T-cell (primary cell): ENCODE results near the gene HES7. TPM values are rescaled to one million over a fixed set of nuclear protein-coding genes. Genes with fewer than 3 reads are reported as not detected.

Experiments
- ATAC-seq, 4 experiments: fragments of 200-7000 bp in 3 of 4; fragments of 150-1000 bp in 1 of 4; cut with Tn5 transposase; replicated peaks in 1 of 4; 1 replicate in 3 of 4; 2 replicates in 1 of 4; pipeline ENCODE4 v1.10.0; 2021; ENCODE audit warnings: moderate library complexity in 3 of 4, mild to moderate bottlenecking in 2 of 4, moderate number of reproducible peaks in 1 of 4
- CTCF ChIA-PET, 2 donors: fragments of 300-600 bp; sonication (Branson Sonifier 250); formaldehyde crosslinking; loops; one replicate each; lab custom pipeline; 2022; ENCODE audit warnings: antibody characterized with exemption in 2 of 2; lab: Charles Lee
- POLR2A ChIA-PET, 2 donors: fragments of 300-600 bp; sonication (Branson Sonifier 250); formaldehyde crosslinking; loops; one replicate each; lab custom pipeline; 2022; ENCODE audit warnings: antibody characterized with exemption in 2 of 2; lab: Charles Lee
- DNase-seq, 35 experiments: peaks; one replicate each; pipeline versions ENCODE4 v3.0.0 to v3.0.0-alpha.2; 2013 to 2023
- H3K27ac ChIP-seq: one replicate; pipeline ENCODE4 v1.5.1; 2013; ENCODE audit warnings: low read length
- H3K27me3 ChIP-seq, 2 experiments: replicated peaks in 1 of 2; 1 replicate in 1 of 2; 2 replicates in 1 of 2; pipeline versions ENCODE4 v1.6.1 to v1.7.0; 2013; ENCODE audit warnings: low read length in 1 of 2, mixed read lengths in 1 of 2; ENCODE audit not compliant: control insufficient read depth in 2 of 2, insufficient read depth in 2 of 2; ENCODE audit errors: extremely low read depth in 1 of 2
- H3K36me3 ChIP-seq, 2 donors: 1 replicate in 1 of 2; 2 replicates in 1 of 2; pipeline versions ENCODE4 v1.6.1 to v1.7.0; 2013; ENCODE audit warnings: low read length in 1 of 2; ENCODE audit not compliant: control insufficient read depth in 2 of 2, insufficient read depth in 1 of 2; ENCODE audit errors: extremely low read depth in 1 of 2
- H3K4me1 ChIP-seq, 2 experiments: 1 replicate in 1 of 2; 2 replicates in 1 of 2; pipeline versions ENCODE4 v1.6.1 to v1.7.0; 2013; ENCODE audit warnings: low read length in 2 of 2, mixed read lengths in 1 of 2; ENCODE audit not compliant: insufficient read depth in 2 of 2, control insufficient read depth in 1 of 2; ENCODE audit errors: extremely low read depth in 1 of 2
- H3K4me3 ChIP-seq, 2 donors: 1 replicate in 1 of 2; 2 replicates in 1 of 2; pipeline versions ENCODE4 v1.5.1 to v1.7.0; 2013; ENCODE audit warnings: mild to moderate bottlenecking in 2 of 2, low read length in 1 of 2, moderate library complexity in 1 of 2; ENCODE audit not compliant: control insufficient read depth in 1 of 2; ENCODE audit errors: extremely low read depth in 1 of 2
- H3K9me3 ChIP-seq: 2 replicates; pipeline ENCODE4 v1.7.0; 2013
- H3K27ac Mint-ChIP-seq, 2 donors: one replicate each; pipeline ENCODE4 v1.8.0; 2020 to 2021; ENCODE audit warnings: mild to moderate bottlenecking in 2 of 2, mixed read lengths in 2 of 2
- H3K27me3 Mint-ChIP-seq, 2 donors: one replicate each; pipeline ENCODE4 v1.8.0; 2021 to 2022; ENCODE audit warnings: mixed read lengths in 2 of 2
- H3K36me3 Mint-ChIP-seq: one replicate; pipeline ENCODE4 v1.8.0; 2021; ENCODE audit warnings: mixed read lengths
- H3K4me1 Mint-ChIP-seq, 3 donors: one replicate each; pipeline ENCODE4 v1.8.0; 2020 to 2022; ENCODE audit warnings: mixed read lengths in 3 of 3, mild to moderate bottlenecking in 1 of 3
- H3K4me3 Mint-ChIP-seq, 3 donors: one replicate each; pipeline ENCODE4 v1.8.0; 2020 to 2022; ENCODE audit warnings: mild to moderate bottlenecking in 3 of 3, mixed read lengths in 3 of 3, moderate library complexity in 3 of 3
- H3K9me3 Mint-ChIP-seq, 3 donors: one replicate each; pipeline ENCODE4 v1.8.0; 2020 to 2022; ENCODE audit warnings: mixed read lengths in 3 of 3
- WGBS: methylation state at CpG from one replicate; pipeline ENCODE4 v1.1.5; 2013; ENCODE audit warnings: missing lambda C conversion rate; ENCODE audit not compliant: insufficient coverage; 5-methylcytosine and 5-hydroxymethylcytosine counted together
- total RNA-seq, 35 experiments: library from RNA in 6 of 35; stranded (reverse) in 6 of 35; fragments of 120-200 nt in 1 of 35; gene quantifications; one replicate each; pipeline versions ENCODE4 v1.2.1 to v1.2.4 and lab custom pipeline; 2013 to 2026

The HES7 gene
- total RNA-seq, 5 donors from 2014 or later (not counting 1 experiment from before 2014, with no cell fraction given): 0.16 to 1.6 (median 0.23) TPM; not detected in 2

DNA sequence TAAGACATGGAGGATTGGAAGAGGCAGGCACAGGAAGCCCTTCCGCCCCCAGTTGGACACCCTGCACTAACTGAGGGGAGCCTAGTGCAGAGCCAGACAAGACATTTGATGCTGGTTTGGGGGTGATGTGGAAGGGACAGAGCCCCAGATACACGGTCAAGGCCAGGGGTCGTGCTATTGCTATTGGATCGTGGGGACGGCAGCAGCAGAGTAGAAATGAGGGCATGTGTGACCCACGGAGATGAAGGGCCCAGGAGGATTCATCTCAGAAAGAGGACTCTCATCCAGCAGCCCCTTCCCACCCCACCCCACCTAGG lies 40.9 kb upstream of the HES7 start:
- Histone ChIP-seq H3K36me3 (peaks cover 4 to 21% of the 10 kb centered on the region in 2 donors), H3K4me3 (peak overlapping the region; percentile 56 to 60), H3K9me3 (no peaks in the 10 kb centered on the region), H3K27me3 (no peaks in the 10 kb centered on the region), H3K4me1 (peaks cover 22 to 58% of the 10 kb centered on the region in 2 experiments), H3K27ac (peak overlapping the region; percentile 99)
- H3K4me3 Mint-ChIP-seq: peak overlapping the region; percentile 83 to 85 (median 84)
- WGBS: 50% methylated on average over 3 of the region's 6 CpGs
- no peaks in the 10 kb centered on the region for H3K27me3 Mint-ChIP-seq
- no peaks in the 10 kb centered on the region for H3K9me3 Mint-ChIP-seq
- ATAC-seq (peak; percentile 11 to 37 (median 29)), DNase-seq (peak in 2 of 35 experiments; percentile 43 to 51)
- peak overlapping the region; percentile 98 for H3K27ac Mint-ChIP-seq
- ChIA-PET POLR2A (interaction anchor here in 1 of 2 donors (1.8 kb wide), 1 partner anchor 9 kb away, joined by 17 read pairs; no protein-coding TSS in a partner anchor), CTCF (interaction anchor here in 1 of 2 donors (1.3 kb wide), 1 partner anchor 46 kb away, joined by 4 read pairs; no protein-coding TSS in a partner anchor)
- H3K4me1 Mint-ChIP-seq: peaks cover 45 to 56% (median 45%) of the 10 kb centered on the region in 3 donors
- H3K36me3 Mint-ChIP-seq: peaks cover 18% of the 10 kb centered on the region

GRCh38 chr17:8163978-8164814 lies 40.3 kb upstream of the HES7 start:
- Mint-ChIP-seq H3K36me3 (peaks cover 20% of the 10 kb centered on the region), H3K27ac (peak overlapping the region; percentile 98), H3K9me3 (no peaks in the 10 kb centered on the region), H3K4me3 (peak overlapping the region; percentile 83 to 85 (median 84)), H3K4me1 (peaks cover 51 to 62% (median 51%) of the 10 kb centered on the region in 3 donors), H3K27me3 (no peaks in the 10 kb centered on the region)
- ChIA-PET CTCF (interaction anchor here in 1 of 2 donors (1.3 kb wide), 1 partner anchor 45 kb away, joined by 4 read pairs; no protein-coding TSS in a partner anchor), POLR2A (interaction anchor here (0.5 to 1.8 kb wide), 4 partner anchors 9 to 163 kb away, joined by 3 to 17 read pairs (median 4); no protein-coding TSS in a partner anchor)
- peaks cover 9 to 27% of the 10 kb centered on the region in 2 donors for H3K36me3 ChIP-seq
- H3K4me1 ChIP-seq: peaks cover 22 to 63% of the 10 kb centered on the region in 2 experiments
- peak overlapping the region; percentile 56 to 60 for H3K4me3 ChIP-seq
- no peaks in the 10 kb centered on the region for H3K27me3 ChIP-seq
- peak; percentile 60 to 69 (median 66) for ATAC-seq
- WGBS: 0% methylated on average over 2 of the region's 13 CpGs
- DNase-seq: peak in 34 of 35 experiments; percentile 52 to 84 (median 70)
- no peaks in the 10 kb centered on the region for H3K9me3 ChIP-seq
- H3K27ac ChIP-seq: peak overlapping the region; percentile 99

DNA sequence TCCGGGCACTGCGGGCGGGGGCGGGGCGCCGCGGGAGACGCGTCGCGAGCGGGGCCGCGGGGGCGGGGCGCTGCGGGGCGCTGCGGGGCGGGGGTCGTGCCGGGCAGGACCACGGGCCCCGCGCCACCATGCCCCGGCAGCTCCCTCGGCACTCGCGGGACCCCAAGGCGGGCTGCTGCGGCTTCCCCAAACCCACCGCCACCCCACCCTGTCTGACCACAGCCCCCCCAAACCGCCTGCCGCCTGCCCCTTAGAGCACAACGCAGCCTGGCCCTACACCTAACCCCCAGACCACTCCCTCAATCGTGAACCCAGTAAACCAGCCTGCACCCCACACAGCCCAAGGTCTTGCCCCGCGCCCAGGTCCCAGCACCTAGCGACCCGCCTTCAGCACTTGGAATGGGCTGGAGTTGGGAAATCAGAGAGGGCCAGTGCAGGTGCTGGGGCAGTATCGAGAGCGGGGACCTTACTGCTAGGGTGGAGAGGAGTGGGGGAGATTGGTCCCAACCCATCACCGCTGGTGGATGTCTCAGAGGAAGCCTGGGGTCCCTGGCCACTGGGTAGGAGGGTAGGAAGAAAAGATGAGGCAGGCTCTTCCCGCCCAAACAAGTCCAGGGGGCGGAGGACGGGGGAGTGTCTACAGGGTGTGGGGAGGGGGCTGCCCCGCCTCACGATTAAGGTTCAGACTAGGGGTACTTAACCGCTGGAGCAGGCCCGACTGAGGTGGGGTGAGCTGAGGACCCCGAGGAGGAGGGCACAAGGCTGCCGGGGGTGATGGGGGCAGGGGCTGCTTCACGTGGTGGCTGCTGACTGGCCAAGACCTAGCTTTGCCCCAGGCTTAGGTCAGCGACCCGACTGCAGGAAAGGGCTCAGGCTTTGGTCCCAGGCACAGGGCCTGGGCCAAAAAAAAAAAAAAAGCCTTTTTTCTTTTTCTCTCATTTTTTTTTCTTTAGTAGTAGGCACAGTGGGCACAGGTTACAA lies 39.4 kb upstream of the HES7 start:
- ChIA-PET CTCF (interaction anchor here in 1 of 2 donors (1.3 kb wide), 1 partner anchor 44 kb away, joined by 4 read pairs; no protein-coding TSS in a partner anchor), POLR2A (interaction anchor here (0.6 to 1.8 kb wide), 3 partner anchors 10 to 162 kb away, joined by 3 to 17 read pairs (median 5); no protein-coding TSS in a partner anchor)
- ATAC-seq: peak; percentile 4 to 20 (median 12)
- peak overlapping the region; percentile 99 for H3K27ac ChIP-seq
- H3K36me3 Mint-ChIP-seq: peaks cover 25% of the 10 kb centered on the region
- peak overlapping the region; percentile 56 to 60 for H3K4me3 ChIP-seq
- no peaks in the 10 kb centered on the region for H3K9me3 ChIP-seq
- H3K4me3 Mint-ChIP-seq: peak overlapping the region; percentile 83 to 85 (median 84)
- H3K4me1 ChIP-seq: peaks cover 22 to 71% of the 10 kb centered on the region in 2 experiments
- no peaks in the 10 kb centered on the region for H3K27me3 Mint-ChIP-seq
- H3K9me3 Mint-ChIP-seq: no peaks in the 10 kb centered on the region
- peaks cover 9 to 31% of the 10 kb centered on the region in 2 donors for H3K36me3 ChIP-seq
- H3K27ac Mint-ChIP-seq: peak overlapping the region; percentile 98
- DNase-seq: peak in 1 of 35 experiments; percentile 27
- WGBS: 7% methylated on average over 44 of the region's 55 CpGs
- no peaks in the 10 kb centered on the region for H3K27me3 ChIP-seq
- peaks cover 56 to 65% (median 60%) of the 10 kb centered on the region in 3 donors for H3K4me1 Mint-ChIP-seq

- Histone ChIP-seq H3K9me3 (no peaks in the 10 kb centered on the region), H3K36me3 (peaks cover 9 to 33% of the 10 kb centered on the region in 2 donors), H3K27ac (peak within 1 kb of the TSS; percentile 99), H3K4me3 (peak within 1 kb of the TSS; percentile 81 to 95), H3K4me1 (peaks cover 22 to 80% of the 10 kb centered on the region in 2 experiments), H3K27me3 (no peaks in the 10 kb centered on the region)
- under 1% methylated on average over 75 of the region's 75 CpGs for WGBS
- ATAC-seq: peak; percentile 68 to 69 (median 69)
- Mint-ChIP-seq H3K9me3 (no peaks in the 10 kb centered on the region), H3K4me1 (peaks cover 56 to 66% (median 63%) of the 10 kb centered on the region in 3 donors), H3K27me3 (no peaks in the 10 kb centered on the region), H3K4me3 (peak within 1 kb of the TSS; percentile 85 to 86 (median 86)), H3K36me3 (peaks cover 25% of the 10 kb centered on the region), H3K27ac (peak within 1 kb of the TSS; percentile 98)
- POLR2A ChIA-PET: no interaction called here
- CTCF ChIA-PET: no interaction called here
- peak; percentile 65 to 94 (median 81) for DNase-seq
Observed at GRCh38 chr17:8162233-8162996, 38.5 kb upstream of the HES7 start, which contains the start of gene VAMP2. TSS of gene VAMP2 (minus strand) at chr17:8162948. CDS start at chr17:8162879, 69 bp downstream.
